GM12878 (cell line): Measurements from ENCODE around the gene AIRE. TPM values are rescaled to one million over a fixed set of nuclear protein-coding genes. Genes with fewer than 3 reads are reported as not detected.
A peak's percentile ranks its signal among the peaks of the same experiment; 100 is the strongest.
"Not testable (repeated sequence)": the region's sequence is repeated elsewhere in the genome, so short reads cannot be mapped to it uniquely, and the experiment has no call there.

Experiments
- ATAC-seq: fragments of 200-7000 bp; cut with Tn5 transposase; 3 replicates; pipeline ENCODE4 v1.9.1; 2020; ENCODE audit warnings: mild to moderate bottlenecking, moderate library complexity
- BruUV-seq: library from RNA; stranded (reverse); fragments of 400-500 nt; replicated peaks from 2 replicates; lab custom pipeline; 2021; lab: Mats Ljungman, UMichigan
- CTCF ChIA-PET: fragments of 300-600 bp; sonication (Branson Sonifier 250); formaldehyde crosslinking; extraction: SDS; loops from one replicate; lab custom pipeline; 2021; ENCODE audit warnings: inconsistent platforms; lab: Yijun Ruan, JAX
- POLR2A ChIA-PET: fragments of 350-600 bp; formaldehyde crosslinking; extraction: SDS; loops from one replicate; lab custom pipeline; 2021; ENCODE audit warnings: inconsistent platforms; lab: Charles Lee
- RAD21 ChIA-PET: fragments of 300-600 bp; sonication (Branson Sonifier 250); formaldehyde crosslinking; loops from one replicate; lab custom pipeline; 2023; ENCODE audit warnings: antibody characterized with exemption; ENCODE audit not compliant: unreplicated experiment; lab: Charles Lee
- SMC1A ChIA-PET: fragments of 300-600 bp; sonication (Branson Sonifier 250); formaldehyde crosslinking; loops from one replicate; lab custom pipeline; 2023; ENCODE audit not compliant: unreplicated experiment, uncharacterized antibody; lab: Charles Lee
- DNase-seq: peaks from one replicate; pipeline ENCODE4 v3.0.0-alpha.2; 2011; ENCODE audit warnings: low read depth, low spot score
- FAIRE-seq: peaks from 3 replicates; lab custom pipeline; 2011; peaks lifted over from hg19 to GRCh38; lab: Jason Lieb, UNC
- H2AFZ ChIP-seq: 2 replicates; pipeline ENCODE4 v1.6.0; 2011; ENCODE audit warnings: low read depth, low read length, control low read depth; ENCODE audit not compliant: control insufficient read depth
- H3K27ac ChIP-seq: 2 replicates; pipeline ENCODE4 v1.5.1; 2011; ENCODE audit warnings: control low read depth; ENCODE audit not compliant: control insufficient read depth, insufficient read depth
- H3K27me3 ChIP-seq, 2 experiments: replicated peaks in 1 of 2; 2 replicates each; pipeline versions ENCODE4 v1.6.0 to v1.6.1; 2011; ENCODE audit warnings: low read length in 1 of 2; ENCODE audit not compliant: control insufficient read depth in 2 of 2, insufficient read depth in 2 of 2
- H3K36me3 ChIP-seq, 2 experiments: 2 replicates each; pipeline ENCODE4 v1.5.1; 2011; ENCODE audit warnings: low read length in 1 of 2; ENCODE audit not compliant: control insufficient read depth in 2 of 2, insufficient read depth in 2 of 2
- H3K4me1 ChIP-seq: 2 replicates; pipeline ENCODE4 v1.6.1; 2011; ENCODE audit warnings: mild to moderate bottlenecking, low read length, moderate library complexity, mixed read lengths; ENCODE audit not compliant: control insufficient read depth, insufficient read depth
- H3K4me2 ChIP-seq: 2 replicates; pipeline ENCODE4 v1.6.0; 2011; ENCODE audit warnings: control low read depth; ENCODE audit not compliant: control insufficient read depth, insufficient read depth
- H3K4me3 ChIP-seq: fragments of 200-600 bp; sonication (generic); 2 replicates; pipeline ENCODE4 v1.5.1; 2016
- H3K79me2 ChIP-seq: 2 replicates; pipeline ENCODE4 v1.6.0; 2011; ENCODE audit warnings: low read length; ENCODE audit not compliant: control insufficient read depth, insufficient read depth
- H3K9ac ChIP-seq: 2 replicates; pipeline ENCODE4 v1.8.0; 2011; ENCODE audit warnings: low read length, control low read depth, mixed read lengths; ENCODE audit not compliant: control insufficient read depth, insufficient read depth
- H3K9me3 ChIP-seq: replicated peaks from 3 replicates; pipeline ENCODE4 v1.5.1; 2011; ENCODE audit warnings: mild to moderate bottlenecking, low read length; ENCODE audit not compliant: control insufficient read depth, insufficient read depth
- H4K20me1 ChIP-seq: 2 replicates; pipeline ENCODE4 v1.6.0; 2011; ENCODE audit not compliant: control insufficient read depth, insufficient read depth
- JUND ChIP-seq: IDR thresholded peaks from 2 replicates; pipeline ENCODE4 v1.6.1; 2012; ENCODE audit warnings: low read depth, mild to moderate bottlenecking, low read length, improper control_type of control experiment, moderate library complexity
- MTA2 ChIP-seq: fragments of 450-650 bp; IDR thresholded peaks from 2 replicates; pipeline ENCODE4 v1.6.1; 2016; ENCODE audit warnings: low read depth, mild to moderate bottlenecking, moderate library complexity
- POU2F2 ChIP-seq: IDR thresholded peaks from 3 replicates; pipeline ENCODE4 v1.6.1; 2011; ENCODE audit warnings: low read depth, mild to moderate bottlenecking, low read length, borderline replicate concordance
- WGBS: methylation state at CpG from one replicate; pipeline ENCODE4 v1.1.6; 2016; ENCODE audit warnings: low lambda C conversion rate; ENCODE audit not compliant: insufficient replicate concordance, insufficient coverage; ENCODE audit errors: missing lambda C conversion rate; 5-methylcytosine and 5-hydroxymethylcytosine counted together
- in situ Hi-C: fragments of 300-500 bp; cut with MboI; formaldehyde crosslinking; loops from 9 replicates; pipeline ENCODE4 v1.14.3; 2018; ENCODE audit warnings: mixed read lengths
- intact Hi-C: fragments of 100-400 bp; cut with micrococcal nuclease; formaldehyde crosslinking; loops from one replicate; pipeline ENCODE4 v1.14.2; 2022; ENCODE audit not compliant: unreplicated experiment
- polyA plus RNA-seq, 11 experiments: library from polyadenylated mRNA; depleted of rRNA in 4 of 11; unstranded in 6 of 11; stranded (reverse) in 5 of 11; fragments of >200 nt; fragmentation: Nextera tagmentation in 4 of 11; fragmentation: Illumina TruSeq in 1 of 11; extraction: Ambion mirVana in 4 of 11; extraction: Trizol in 1 of 11; gene quantifications; 1 replicate in 1 of 11; 2 replicates in 10 of 11; pipeline versions ENCODE4 v1.2.1 to v1.2.3, GENCODE V29; 2011 to 2016; ENCODE audit warnings: inconsistent platforms in 2 of 11, missing spikeins in 2 of 11, low read depth in 1 of 11
- total RNA-seq, 4 experiments: library from RNA; depleted of rRNA in 3 of 4; stranded (reverse); fragments of >200 nt in 3 of 4; fragmentation: Illumina TruSeq in 1 of 4; extraction: Trizol in 1 of 4; gene quantifications; 2 replicates each; pipeline versions ENCODE4 v1.2.1 to v1.2.3, GENCODE V29; 2013 to 2021
- TF ChIP-seq, protein P1 (sequence below): fragments of 450-650 bp; IDR thresholded peaks from 2 replicates; pipeline ENCODE4 v1.6.1; 2017; ENCODE audit warnings: mild to moderate bottlenecking
- TF ChIP-seq, protein P2 (sequence below): fragments of 450-650 bp; formaldehyde crosslinking; IDR thresholded peaks from 2 replicates; pipeline ENCODE4 v1.4.0; 2022; ENCODE audit warnings: mild to moderate bottlenecking, moderate library complexity

Gene AIRE
- total and polyA plus RNA-seq, 10 of the 15 experiments (the other 5 are each of a cell fraction or from before 2014, with no cell fraction given): 0.05 to 0.10 TPM; not detected in 8

DNA sequence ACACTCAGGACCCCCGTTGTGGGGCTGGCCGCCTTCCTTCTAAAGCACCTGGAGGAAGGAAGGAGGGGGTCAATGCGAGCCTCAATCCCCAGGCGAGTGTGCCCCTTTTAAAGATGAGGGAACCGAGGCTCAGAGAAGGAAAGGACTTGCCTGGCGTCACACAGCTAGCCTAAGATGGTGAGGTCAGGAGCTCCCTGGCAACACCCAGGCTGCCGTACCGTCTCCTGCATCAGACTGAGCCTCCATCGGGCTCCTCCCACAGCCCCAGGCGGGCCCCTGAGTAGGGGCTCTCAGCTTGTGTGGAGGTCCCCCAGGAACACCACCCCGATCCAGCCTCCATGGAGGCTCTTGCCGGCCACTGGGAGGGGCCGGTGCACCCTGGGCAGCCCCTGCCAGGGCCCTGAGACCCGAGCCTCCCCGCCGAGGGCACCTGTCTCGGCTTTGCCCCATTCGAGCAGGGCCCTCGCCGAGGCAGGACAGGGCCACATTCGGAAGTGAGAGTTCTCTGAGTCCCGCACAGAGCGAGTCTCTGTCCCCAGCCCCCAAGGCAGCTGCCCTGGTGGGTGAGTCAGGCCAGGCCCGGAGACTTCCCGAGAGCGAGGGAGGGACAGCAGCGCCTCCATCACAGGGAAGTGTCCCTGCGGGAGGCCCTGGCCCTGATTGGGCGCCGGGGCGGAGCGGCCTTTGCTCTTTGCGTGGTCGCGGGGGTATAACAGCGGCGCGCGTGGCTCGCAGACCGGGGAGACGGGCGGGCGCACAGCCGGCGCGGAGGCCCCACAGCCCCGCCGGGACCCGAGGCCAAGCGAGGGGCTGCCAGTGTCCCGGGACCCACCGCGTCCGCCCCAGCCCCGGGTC, at the start of gene AIRE (continued):
- no peak for TF ChIP-seq POU2F2
- TF ChIP-seq, protein P1, sequence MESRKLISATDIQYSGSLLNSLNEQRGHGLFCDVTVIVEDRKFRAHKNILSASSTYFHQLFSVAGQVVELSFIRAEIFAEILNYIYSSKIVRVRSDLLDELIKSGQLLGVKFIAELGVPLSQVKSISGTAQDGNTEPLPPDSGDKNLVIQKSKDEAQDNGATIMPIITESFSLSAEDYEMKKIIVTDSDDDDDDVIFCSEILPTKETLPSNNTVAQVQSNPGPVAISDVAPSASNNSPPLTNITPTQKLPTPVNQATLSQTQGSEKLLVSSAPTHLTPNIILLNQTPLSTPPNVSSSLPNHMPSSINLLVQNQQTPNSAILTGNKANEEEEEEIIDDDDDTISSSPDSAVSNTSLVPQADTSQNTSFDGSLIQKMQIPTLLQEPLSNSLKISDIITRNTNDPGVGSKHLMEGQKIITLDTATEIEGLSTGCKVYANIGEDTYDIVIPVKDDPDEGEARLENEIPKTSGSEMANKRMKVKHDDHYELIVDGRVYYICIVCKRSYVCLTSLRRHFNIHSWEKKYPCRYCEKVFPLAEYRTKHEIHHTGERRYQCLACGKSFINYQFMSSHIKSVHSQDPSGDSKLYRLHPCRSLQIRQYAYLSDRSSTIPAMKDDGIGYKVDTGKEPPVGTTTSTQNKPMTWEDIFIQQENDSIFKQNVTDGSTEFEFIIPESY: no peak
- TF ChIP-seq JUND: no peak
- TF ChIP-seq, protein P2, sequence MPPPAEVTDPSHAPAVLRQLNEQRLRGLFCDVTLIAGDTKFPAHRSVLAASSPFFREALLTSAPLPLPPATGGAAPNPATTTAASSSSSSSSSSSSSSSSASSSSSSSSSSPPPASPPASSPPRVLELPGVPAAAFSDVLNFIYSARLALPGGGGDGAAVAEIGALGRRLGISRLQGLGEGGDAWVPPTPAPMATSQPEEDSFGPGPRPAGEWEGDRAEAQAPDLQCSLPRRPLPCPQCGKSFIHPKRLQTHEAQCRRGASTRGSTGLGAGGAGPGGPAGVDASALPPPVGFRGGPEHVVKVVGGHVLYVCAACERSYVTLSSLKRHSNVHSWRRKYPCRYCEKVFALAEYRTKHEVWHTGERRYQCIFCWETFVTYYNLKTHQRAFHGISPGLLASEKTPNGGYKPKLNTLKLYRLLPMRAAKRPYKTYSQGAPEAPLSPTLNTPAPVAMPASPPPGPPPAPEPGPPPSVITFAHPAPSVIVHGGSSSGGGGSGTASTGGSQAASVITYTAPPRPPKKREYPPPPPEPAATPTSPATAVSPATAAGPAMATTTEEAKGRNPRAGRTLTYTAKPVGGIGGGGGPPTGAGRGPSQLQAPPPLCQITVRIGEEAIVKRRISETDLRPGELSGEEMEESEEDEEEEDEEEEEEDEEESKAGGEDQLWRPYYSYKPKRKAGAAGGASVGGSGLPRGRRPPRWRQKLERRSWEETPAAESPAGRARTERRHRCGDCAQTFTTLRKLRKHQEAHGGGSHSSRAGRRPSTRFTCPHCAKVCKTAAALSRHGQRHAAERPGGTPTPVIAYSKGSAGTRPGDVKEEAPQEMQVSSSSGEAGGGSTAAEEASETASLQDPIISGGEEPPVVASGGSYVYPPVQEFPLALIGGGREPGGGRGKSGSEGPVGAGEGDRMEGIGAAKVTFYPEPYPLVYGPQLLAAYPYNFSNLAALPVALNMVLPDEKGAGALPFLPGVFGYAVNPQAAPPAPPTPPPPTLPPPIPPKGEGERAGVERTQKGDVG (CRISPR knock-in tag): no peak
- no peak for TF ChIP-seq MTA2

DNA sequence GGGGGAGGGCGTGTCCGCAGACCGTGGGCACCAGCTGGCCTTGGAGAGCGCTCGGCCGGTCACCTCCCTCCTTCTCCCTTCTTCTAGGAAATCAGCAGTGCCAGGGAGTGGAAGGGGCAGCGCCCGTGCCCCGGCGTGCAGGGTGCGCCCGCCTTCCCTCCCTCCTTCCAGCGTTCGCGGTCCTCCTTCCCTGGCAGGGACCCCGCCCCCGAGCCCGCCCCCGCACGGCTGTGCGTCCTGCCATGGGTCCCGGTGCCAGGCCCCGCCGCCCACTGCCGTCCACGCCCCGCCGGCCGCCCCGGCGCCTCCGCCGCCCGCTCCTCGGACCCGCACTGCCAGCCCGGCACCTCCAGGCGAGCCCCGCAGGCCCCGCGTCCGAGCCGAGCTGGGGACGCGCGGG, 45.3 kb upstream of the AIRE start:
- POLR2A ChIA-PET, FAIRE-seq, CTCF ChIA-PET, H3K4me3 ChIP-seq, H3K27ac ChIP-seq, RAD21 ChIA-PET, H3K4me1 ChIP-seq, H3K4me2 ChIP-seq, SMC1A ChIA-PET, H3K9ac ChIP-seq, DNase-seq, BruUV-seq, H2AFZ ChIP-seq, in situ Hi-C loops, H3K79me2 ChIP-seq, H3K9me3 ChIP-seq, H3K36me3 ChIP-seq, H4K20me1 ChIP-seq, H3K27me3 ChIP-seq, ATAC-seq, intact Hi-C loops: not testable (repeated sequence)
- no CpG with 5 or more reads among the region's 46 CpGs for WGBS

DNA sequence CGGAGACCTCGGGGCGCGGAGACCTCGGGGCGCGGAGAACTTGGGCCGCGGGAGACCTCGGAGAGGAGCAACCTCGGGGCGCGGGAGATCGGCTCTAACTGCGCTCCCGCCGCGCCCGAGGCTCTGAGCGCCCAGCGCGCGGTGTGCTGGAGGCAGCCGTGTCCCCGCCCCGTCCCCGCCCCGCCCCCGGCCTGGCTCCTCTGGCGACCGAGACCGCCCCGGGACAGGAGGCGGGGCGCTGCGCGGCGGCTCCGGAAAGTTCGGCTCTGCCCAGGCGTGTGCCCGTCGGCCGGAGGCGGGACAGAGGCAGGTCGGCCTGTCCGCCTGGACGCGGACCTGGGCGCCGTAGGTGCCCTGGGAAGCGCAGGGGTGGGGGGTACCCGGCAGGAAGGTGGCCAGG, 44.8 kb upstream of the AIRE start, which contains the start of gene ICOSLG:
TSS of gene ICOSLG (minus strand) at position 102 of the 400 bp plus-strand sequence. CDS start 126 bp downstream, outside the sequence.
- BruUV-seq, SMC1A ChIA-PET, H3K36me3 ChIP-seq, H3K9me3 ChIP-seq, FAIRE-seq, H4K20me1 ChIP-seq, H3K9ac ChIP-seq, H2AFZ ChIP-seq, CTCF ChIA-PET, DNase-seq, RAD21 ChIA-PET, POLR2A ChIA-PET, H3K27me3 ChIP-seq, intact Hi-C loops, H3K79me2 ChIP-seq, in situ Hi-C loops, H3K4me2 ChIP-seq, H3K4me3 ChIP-seq, H3K27ac ChIP-seq, H3K4me1 ChIP-seq: not testable (repeated sequence)
- no CpG with 5 or more reads among the region's 53 CpGs for WGBS
- ATAC-seq: peak; percentile 63
